Measurements from ENCODE around the gene GPBP1. TPM values are rescaled to one million over a fixed set of nuclear protein-coding genes. Genes with fewer than 3 reads are reported as not detected.

The GPBP1 gene
- total and polyA plus RNA-seq, 8 donors, result 55.3 to 171 (median 148) TPM

DNA sequence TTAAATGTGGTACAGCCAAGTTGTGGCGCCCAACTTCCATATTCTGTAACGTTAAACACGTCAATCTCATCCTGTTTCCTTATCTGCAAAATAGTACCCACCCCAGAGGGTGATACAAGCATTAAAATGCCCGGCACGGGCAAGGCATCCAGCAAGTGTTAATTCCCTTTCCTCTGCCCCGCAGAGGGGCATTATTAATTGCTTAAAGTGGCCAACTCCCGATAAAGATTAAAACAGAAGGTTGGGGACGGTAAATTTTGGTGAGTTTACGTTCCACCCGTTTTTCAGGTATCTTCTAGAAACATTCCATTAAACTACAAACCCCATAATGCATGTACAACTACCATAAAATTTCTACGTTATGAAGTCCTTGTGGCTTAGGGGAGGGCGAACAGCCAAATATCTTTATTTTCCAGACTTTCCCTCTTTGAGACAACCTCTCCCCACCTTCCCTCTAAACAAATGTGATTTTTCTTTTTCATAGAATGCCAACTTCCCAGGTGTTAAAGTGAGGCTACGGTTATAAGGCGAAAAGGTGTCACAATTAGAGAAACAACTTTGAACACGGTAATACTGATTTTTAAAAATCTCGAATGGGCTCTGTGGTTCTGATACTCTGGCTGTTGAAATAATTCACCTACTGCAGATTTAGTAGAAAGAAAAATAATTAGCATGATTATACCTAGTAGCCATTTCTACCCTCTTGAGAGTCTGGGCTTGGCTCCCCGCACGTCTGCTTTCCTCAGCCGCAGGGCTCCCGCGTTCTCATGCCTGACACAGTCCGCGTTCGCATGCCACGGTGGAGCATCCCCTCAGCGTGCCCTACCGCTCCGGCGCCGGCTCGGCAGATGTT, 1.2 kb upstream of the GPBP1 start:
- Histone ChIP-seq H3K4me1 (peaks cover 10 to 41% of the 10 kb centered on the region in 2 donors), H3K4me3 (peak overlapping the region; percentile 62 to 91), H3K36me3 (peaks cover 0 to 5% of the 10 kb centered on the region in 2 donors), H3K27ac (peak overlapping the region; percentile 99 to 100), H3K27me3 (no peaks in the 10 kb centered on the region), H3K9me3 (no peaks in the 10 kb centered on the region)
- ATAC-seq, result no peak
- intact Hi-C loops (cut with DNase I), result no loop called here
- TF ChIP-seq, protein P1, sequence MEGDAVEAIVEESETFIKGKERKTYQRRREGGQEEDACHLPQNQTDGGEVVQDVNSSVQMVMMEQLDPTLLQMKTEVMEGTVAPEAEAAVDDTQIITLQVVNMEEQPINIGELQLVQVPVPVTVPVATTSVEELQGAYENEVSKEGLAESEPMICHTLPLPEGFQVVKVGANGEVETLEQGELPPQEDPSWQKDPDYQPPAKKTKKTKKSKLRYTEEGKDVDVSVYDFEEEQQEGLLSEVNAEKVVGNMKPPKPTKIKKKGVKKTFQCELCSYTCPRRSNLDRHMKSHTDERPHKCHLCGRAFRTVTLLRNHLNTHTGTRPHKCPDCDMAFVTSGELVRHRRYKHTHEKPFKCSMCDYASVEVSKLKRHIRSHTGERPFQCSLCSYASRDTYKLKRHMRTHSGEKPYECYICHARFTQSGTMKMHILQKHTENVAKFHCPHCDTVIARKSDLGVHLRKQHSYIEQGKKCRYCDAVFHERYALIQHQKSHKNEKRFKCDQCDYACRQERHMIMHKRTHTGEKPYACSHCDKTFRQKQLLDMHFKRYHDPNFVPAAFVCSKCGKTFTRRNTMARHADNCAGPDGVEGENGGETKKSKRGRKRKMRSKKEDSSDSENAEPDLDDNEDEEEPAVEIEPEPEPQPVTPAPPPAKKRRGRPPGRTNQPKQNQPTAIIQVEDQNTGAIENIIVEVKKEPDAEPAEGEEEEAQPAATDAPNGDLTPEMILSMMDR (IDR thresholded peaks at IDR 0.05), result no peak
- peak in 3 of 4 donors; percentile 15 to 77 (median 51) for DNase-seq

DNA sequence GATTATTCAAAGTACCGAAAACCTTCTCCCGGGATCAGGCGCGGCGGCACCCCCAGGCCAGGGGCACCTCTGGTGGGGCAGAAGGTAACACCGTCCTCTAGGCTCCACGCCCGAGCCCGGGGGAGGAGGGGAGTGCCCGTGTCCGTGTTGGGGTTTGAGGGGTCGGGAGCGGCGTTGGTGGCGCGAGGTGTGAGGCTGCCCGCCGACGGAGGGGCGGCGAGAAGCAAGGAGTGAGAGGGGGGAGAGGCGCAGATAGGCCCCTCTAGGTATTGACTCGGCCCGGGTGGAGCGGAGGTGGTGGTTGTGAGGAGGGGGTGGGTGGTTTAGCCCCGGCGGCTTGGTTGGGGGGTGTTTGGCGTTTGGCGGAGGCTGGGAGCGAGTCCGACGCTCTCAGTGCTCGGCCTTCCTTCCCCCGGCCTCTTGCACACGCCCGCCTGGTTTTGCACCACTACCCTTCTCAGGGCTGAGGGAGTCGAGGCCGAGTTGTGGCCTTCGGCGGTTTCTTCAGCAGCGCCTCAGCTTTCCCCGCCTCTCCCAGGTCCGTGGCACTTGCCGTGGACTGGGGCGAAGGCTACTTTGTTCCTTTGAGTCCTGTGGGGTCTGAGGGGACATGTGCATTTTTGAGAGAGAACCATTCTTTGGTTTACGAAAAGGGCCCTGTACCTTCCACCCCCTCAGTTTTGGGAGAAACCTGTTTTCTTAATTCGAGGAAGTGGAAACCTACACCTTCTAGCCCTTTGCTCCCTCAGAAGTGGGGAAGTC, 450 bp downstream of the GPBP1 start:
- H3K27me3 ChIP-seq, result no peaks in the 10 kb centered on the region
- ATAC-seq, result peak; percentile 4
- peaks cover 0 to 6% of the 10 kb centered on the region in 2 donors for H3K36me3 ChIP-seq
- intact Hi-C loops (cut with DNase I), result no loop called here
- TF ChIP-seq, protein P1 (IDR thresholded peaks at IDR 0.05), result no peak
- DNase-seq, result peak in 3 of 4 donors; percentile 48 to 83 (median 54)
- peak overlapping the region; percentile 99 to 100 for H3K27ac ChIP-seq
- H3K4me3 ChIP-seq, result peak overlapping the region; percentile 62 to 91
- no peaks in the 10 kb centered on the region for H3K9me3 ChIP-seq
- H3K4me1 ChIP-seq, result peaks cover 23 to 57% of the 10 kb centered on the region in 2 donors

DNA sequence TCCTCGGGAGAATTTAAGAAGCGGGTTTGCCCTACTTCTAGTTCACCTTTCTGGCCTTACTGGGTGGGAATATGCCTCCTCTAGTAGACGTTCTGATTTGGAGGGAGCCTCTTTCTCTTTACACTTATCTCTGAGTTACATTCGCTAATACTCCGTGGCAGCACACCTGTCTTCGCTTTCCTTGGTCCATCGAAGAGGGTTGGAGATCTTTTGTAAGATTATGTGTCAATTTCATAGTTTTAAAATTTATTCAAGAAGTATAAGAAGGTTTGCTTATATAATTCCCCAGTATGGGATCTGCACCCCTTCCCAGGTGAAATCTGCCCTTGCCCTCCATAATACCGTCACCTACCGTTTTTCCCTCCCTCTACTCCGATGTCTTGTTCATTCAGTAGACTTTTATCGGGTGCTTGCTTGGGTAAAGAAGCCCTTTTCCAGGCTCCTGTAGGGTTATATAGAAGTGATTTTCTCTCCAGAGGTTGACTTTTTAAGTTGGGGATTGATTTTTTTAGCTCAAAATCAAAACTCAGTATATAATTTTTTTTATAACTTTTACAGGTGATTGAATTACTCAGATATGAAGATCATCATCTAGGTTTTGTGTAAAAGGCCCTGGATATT, 1.1 kb downstream of the GPBP1 start:
- Histone ChIP-seq H3K4me3 (peak overlapping the region; percentile 62 to 91), H3K9me3 (no peaks in the 10 kb centered on the region), H3K27me3 (no peaks in the 10 kb centered on the region), H3K4me1 (peaks cover 28 to 64% of the 10 kb centered on the region in 2 donors), H3K36me3 (peaks cover 0 to 6% of the 10 kb centered on the region in 2 donors), H3K27ac (peak overlapping the region; percentile 99 to 100)
- intact Hi-C loops (cut with DNase I), result no loop called here
- no peak for ATAC-seq
- TF ChIP-seq, protein P1 (IDR thresholded peaks at IDR 0.05), result no peak
- no peak for DNase-seq

DNA sequence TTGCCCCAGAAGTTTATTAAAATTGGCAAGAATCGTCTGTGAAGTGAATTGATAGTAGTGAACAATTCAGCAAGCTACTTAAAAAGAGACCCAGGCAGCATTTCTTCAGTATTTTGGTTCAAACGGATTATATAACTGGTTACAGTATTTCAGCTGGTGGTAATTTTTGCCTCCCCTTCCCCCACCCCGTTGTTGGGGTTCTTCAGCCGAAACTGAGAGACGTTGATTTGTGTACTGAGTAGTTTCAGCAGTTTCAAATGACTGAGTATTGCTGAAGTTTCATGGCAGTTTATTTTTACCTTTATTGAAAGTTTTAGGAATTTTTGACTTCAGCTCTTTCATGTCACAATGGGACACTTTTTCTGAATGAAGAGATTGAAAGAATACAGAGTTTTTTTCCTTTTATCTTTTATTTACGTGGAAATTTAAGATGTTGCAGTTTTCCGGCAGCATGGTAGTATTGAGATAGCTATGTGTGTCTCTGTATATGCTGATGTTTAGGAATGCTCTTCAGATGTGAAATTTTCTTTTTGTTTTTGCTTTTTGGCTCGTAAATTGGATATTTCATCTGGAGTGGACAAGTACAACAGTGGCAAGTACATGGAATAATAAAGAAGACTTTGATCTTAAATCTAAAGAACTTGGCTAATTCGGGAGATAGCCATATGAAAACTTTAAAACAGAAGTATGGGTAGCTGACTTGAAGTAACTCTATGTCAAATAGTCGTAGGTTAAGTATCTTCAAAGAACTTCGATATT, 1.9 kb downstream of the GPBP1 start:
- DNase-seq, result peak in 2 of 4 donors; percentile 26 to 51
- intact Hi-C loops (cut with DNase I), result no loop called here
- TF ChIP-seq, protein P1 (IDR thresholded peaks at IDR 0.05), result no peak
- no peaks in the 10 kb centered on the region for H3K9me3 ChIP-seq
- peaks cover 0 to 6% of the 10 kb centered on the region in 2 donors for H3K36me3 ChIP-seq
- H3K4me3 ChIP-seq, result peak overlapping the region; percentile 62 to 91
- H3K27me3 ChIP-seq, result no peaks in the 10 kb centered on the region
- no peak for ATAC-seq
- H3K4me1 ChIP-seq, result peaks cover 31 to 71% of the 10 kb centered on the region in 2 donors
- H3K27ac ChIP-seq, result peak overlapping the region; percentile 99 to 100

Measured in left lung (tissue), 10 donors.